GM21390 (cell line): ENCODE measurements around the gene CMIP.

Source experiments
- ATAC-seq: cut with Tn5 transposase; IDR thresholded peaks from one replicate; pipeline ENCODE4 v1.9.1; 2021; ENCODE audit not compliant: unreplicated experiment

CMIP gene

GRCh38 chr16:81562174-81562849 is 117.7 kb downstream of the CMIP start:
- ATAC-seq, result no peak

GRCh38 chr16:81562926-81563325 is 118.3 kb downstream of the CMIP start:
- ATAC-seq, result no peak

GRCh38 chr16:81564421-81564911 is 119.9 kb downstream of the CMIP start:
- ATAC-seq, result no peak

- no peak for ATAC-seq
Measured at GRCh38 chr16:81565321-81566028, 120.9 kb downstream of the CMIP start.

- ATAC-seq, result no peak
Measured at GRCh38 chr16:81566086-81567007, 121.7 kb downstream of the CMIP start.

GRCh38 chr16:81567087-81567486 is 122.5 kb downstream of the CMIP start:
- no peak for ATAC-seq

- no peak for ATAC-seq
Measured at GRCh38 chr16:81567987-81568748, 123.6 kb downstream of the CMIP start.

- ATAC-seq, result no peak
Measured at GRCh38 chr16:81568749-81569087, 124.1 kb downstream of the CMIP start.

GRCh38 chr16:81569361-81570034 is 124.9 kb downstream of the CMIP start:
- no peak for ATAC-seq

GRCh38 chr16:81570151-81570846 is 125.7 kb downstream of the CMIP start:
- ATAC-seq, result no peak

- no peak for ATAC-seq
Measured at GRCh38 chr16:81571175-81571574, 126.6 kb downstream of the CMIP start.

GRCh38 chr16:81571592-81572385 is 127.2 kb downstream of the CMIP start:
- ATAC-seq, result no peak

GRCh38 chr16:81572386-81573144 is 128.0 kb downstream of the CMIP start:
- no peak for ATAC-seq

- no peak for ATAC-seq
Measured at GRCh38 chr16:81573533-81574020, 129.0 kb downstream of the CMIP start.

GRCh38 chr16:81574168-81574567 is 129.6 kb downstream of the CMIP start:
- no peak for ATAC-seq

GRCh38 chr16:81575307-81575706 is 130.7 kb downstream of the CMIP start:
- ATAC-seq, result no peak

GRCh38 chr16:81575834-81576233 is 131.2 kb downstream of the CMIP start:
- no peak for ATAC-seq

- ATAC-seq, result no peak
Measured at GRCh38 chr16:81576696-81577095, 132.1 kb downstream of the CMIP start.
